Glutamatergic neuron (in vitro differentiated cells): Measurements from ENCODE around the gene ABTB2. TPM values are rescaled to one million over a fixed set of nuclear protein-coding genes. Genes with fewer than 3 reads are reported as not detected.

Source experiments
- DNase-seq: peaks from one replicate; pipeline ENCODE4 v3.0.0; 2022
- H3K27ac Mint-ChIP-seq: one replicate; pipeline ENCODE4 v1.8.0; 2020; ENCODE audit warnings: mild to moderate bottlenecking, mixed read lengths, inconsistent platforms; ENCODE audit not compliant: unreplicated experiment
- H3K27me3 Mint-ChIP-seq: one replicate; pipeline ENCODE4 v1.8.0; 2020; ENCODE audit warnings: mild to moderate bottlenecking, moderate library complexity, mixed read lengths, inconsistent platforms; ENCODE audit not compliant: unreplicated experiment
- H3K36me3 Mint-ChIP-seq: one replicate; pipeline ENCODE4 v1.8.0; 2020; ENCODE audit warnings: mild to moderate bottlenecking, mixed read lengths, inconsistent platforms; ENCODE audit not compliant: unreplicated experiment
- H3K4me1 Mint-ChIP-seq: one replicate; pipeline ENCODE4 v1.8.0; 2020; ENCODE audit warnings: mild to moderate bottlenecking, low read depth, mixed read lengths, inconsistent platforms; ENCODE audit not compliant: unreplicated experiment
- H3K4me3 Mint-ChIP-seq: one replicate; pipeline ENCODE4 v1.8.0; 2020; ENCODE audit warnings: mild to moderate bottlenecking, mixed read lengths, inconsistent platforms; ENCODE audit not compliant: unreplicated experiment
- H3K9me3 Mint-ChIP-seq: one replicate; pipeline ENCODE4 v1.8.0; 2020; ENCODE audit warnings: mild to moderate bottlenecking, moderate library complexity, mixed read lengths, inconsistent platforms; ENCODE audit not compliant: unreplicated experiment
- CTCF ChIP-seq: fragments of 200-600 bp; sonication (generic); IDR thresholded peaks from one replicate; pipeline ENCODE4 v1.5.0; 2021; ENCODE audit not compliant: partially characterized antibody, unreplicated experiment
- total RNA-seq: library from RNA; stranded (reverse); fragmentation: NEBNext Ultra II Directional; extraction: Animal tissue kit (Norgen Biotek cat#: 25700); gene quantifications from one replicate; pipeline ENCODE4 v1.2.1, GENCODE V29; 2021; ENCODE audit not compliant: unreplicated experiment

ABTB2 gene
- total RNA-seq, 1 donor from 2014 or later = 9.3 TPM

- H3K27me3 Mint-ChIP-seq = peaks cover 3% of the 10 kb centered on the region
- H3K36me3 Mint-ChIP-seq = no peaks in the 10 kb centered on the region
- no peak for DNase-seq
- TF ChIP-seq CTCF = no peak
- H3K27ac Mint-ChIP-seq = no peak overlapping the region
- H3K4me3 Mint-ChIP-seq = no peak overlapping the region
- peaks cover 17% of the 10 kb centered on the region for H3K4me1 Mint-ChIP-seq
- peaks cover 2% of the 10 kb centered on the region for H3K9me3 Mint-ChIP-seq
These were observed 8.9 kb downstream of the ABTB2 start for GRCh38 chr11:34348919-34349318.

GRCh38 chr11:34348096-34348495, 9.7 kb downstream of the ABTB2 start:
- peaks cover 3% of the 10 kb centered on the region for H3K27me3 Mint-ChIP-seq

GRCh38 chr11:34346551-34346950, 11.3 kb downstream of the ABTB2 start:
- DNase-seq = no peak
- H3K27ac Mint-ChIP-seq = no peak overlapping the region
- no peak for TF ChIP-seq CTCF
- H3K36me3 Mint-ChIP-seq = no peaks in the 10 kb centered on the region
- H3K9me3 Mint-ChIP-seq = peaks cover 2% of the 10 kb centered on the region
- peaks cover 5% of the 10 kb centered on the region for H3K27me3 Mint-ChIP-seq
- no peak overlapping the region for H3K4me3 Mint-ChIP-seq
- H3K4me1 Mint-ChIP-seq = peaks cover 16% of the 10 kb centered on the region

More at GRCh38 chr11:34348096-34348495, 9.7 kb downstream of the ABTB2 start:
- no peak for TF ChIP-seq CTCF
- Mint-ChIP-seq H3K9me3 (peaks cover 2% of the 10 kb centered on the region), H3K4me1 (peaks cover 16% of the 10 kb centered on the region), H3K27ac (no peak overlapping the region), H3K4me3 (no peak overlapping the region), H3K36me3 (no peaks in the 10 kb centered on the region)
- no peak for DNase-seq

- Mint-ChIP-seq H3K9me3 (peaks cover 2% of the 10 kb centered on the region), H3K4me1 (peaks cover 16% of the 10 kb centered on the region), H3K27ac (no peak overlapping the region), H3K27me3 (peaks cover 5% of the 10 kb centered on the region), H3K4me3 (no peak overlapping the region), H3K36me3 (no peaks in the 10 kb centered on the region)
- no peak for TF ChIP-seq CTCF
- peak; percentile 27 for DNase-seq
These were observed 11.8 kb downstream of the ABTB2 start for GRCh38 chr11:34345991-34346480.

GRCh38 chr11:34345540-34345876, 12.3 kb downstream of the ABTB2 start:
- Mint-ChIP-seq H3K36me3 (no peaks in the 10 kb centered on the region), H3K4me1 (peaks cover 16% of the 10 kb centered on the region), H3K27me3 (peaks cover 5% of the 10 kb centered on the region), H3K4me3 (no peak overlapping the region), H3K9me3 (peaks cover 2% of the 10 kb centered on the region), H3K27ac (peak overlapping the region; percentile 6)
- no peak for DNase-seq
- TF ChIP-seq CTCF = no peak
